Natural killer cell (primary cell): ENCODE results near the gene FZR1. TPM values are rescaled to one million over a fixed set of nuclear protein-coding genes. Genes with fewer than 3 reads are reported as not detected.

Experiments
- ATAC-seq, 3 donors: fragments of 150-1000 bp in 2 of 3; fragments of 200-7000 bp in 1 of 3; cut with Tn5 transposase; 1 replicate in 1 of 3; 2 replicates in 2 of 3; pipeline ENCODE4 v1.10.0; 2021; ENCODE audit warnings: mild to moderate bottlenecking in 2 of 3, moderate library complexity in 2 of 3
- DNase-seq, 2 donors: peaks; one replicate each; pipeline versions ENCODE4 v3.0.0 to v3.0.0-alpha.2; 2013 to 2021; ENCODE audit warnings: mixed read lengths in 1 of 2
- H3K27ac ChIP-seq: one replicate; pipeline ENCODE4 v1.5.1; 2013; ENCODE audit warnings: mild to moderate bottlenecking, low read length
- H3K27me3 ChIP-seq: one replicate; pipeline ENCODE4 v1.6.1; 2013; ENCODE audit warnings: low read length; ENCODE audit not compliant: control insufficient read depth, insufficient read depth
- H3K36me3 ChIP-seq: one replicate; pipeline ENCODE4 v1.6.1; 2013; ENCODE audit warnings: low read length; ENCODE audit not compliant: control insufficient read depth, insufficient read depth
- H3K4me1 ChIP-seq: one replicate; pipeline ENCODE4 v1.6.1; 2013; ENCODE audit warnings: low read length; ENCODE audit not compliant: control insufficient read depth, insufficient read depth
- H3K4me3 ChIP-seq: one replicate; pipeline ENCODE4 v1.5.1; 2013; ENCODE audit warnings: low read length
- H3K9me3 ChIP-seq: one replicate; pipeline ENCODE4 v1.6.1; 2013; ENCODE audit warnings: low read length; ENCODE audit not compliant: control insufficient read depth, insufficient read depth
- H3K27ac Mint-ChIP-seq, 2 donors: one replicate each; pipeline ENCODE4 v1.8.0; 2022; ENCODE audit warnings: mild to moderate bottlenecking in 2 of 2, mixed read lengths in 2 of 2, moderate library complexity in 1 of 2
- H3K27me3 Mint-ChIP-seq, 2 donors: one replicate each; pipeline ENCODE4 v1.8.0; 2022; ENCODE audit warnings: low read depth in 2 of 2, mixed read lengths in 2 of 2
- H3K36me3 Mint-ChIP-seq: one replicate; pipeline ENCODE4 v1.8.0; 2022; ENCODE audit warnings: mixed read lengths
- H3K4me1 Mint-ChIP-seq, 2 donors: one replicate each; pipeline ENCODE4 v1.8.0; 2022; ENCODE audit warnings: mixed read lengths in 2 of 2
- H3K4me3 Mint-ChIP-seq: one replicate; pipeline ENCODE4 v1.8.0; 2022; ENCODE audit warnings: mild to moderate bottlenecking, moderate library complexity, mixed read lengths
- H3K9me3 Mint-ChIP-seq, 2 donors: one replicate each; pipeline ENCODE4 v1.8.0; 2022; ENCODE audit warnings: mixed read lengths in 2 of 2
- WGBS: methylation state at CpG from one replicate; pipeline ENCODE4 v1.1.7; 2013; ENCODE audit warnings: missing lambda C conversion rate; ENCODE audit not compliant: insufficient coverage; 5-methylcytosine and 5-hydroxymethylcytosine counted together
- intact Hi-C: fragments of 100-400 bp; cut with micrococcal nuclease; formaldehyde crosslinking; loops from one replicate; pipeline ENCODE4 v1.14.2; 2022
- total RNA-seq, 4 donors: library from RNA; stranded (reverse); fragments of 120-200 nt in 1 of 4; gene quantifications; one replicate each; pipeline versions ENCODE4 v1.2.3 to v1.2.4, GENCODE V29; 2013 to 2022
- TF ChIP-seq, protein P1 (sequence below): fragments of 200-600 bp; IDR thresholded peaks from one replicate; pipeline ENCODE4 v1.8.0; 2022; ENCODE audit warnings: antibody characterized with exemption

The FZR1 gene
- total RNA-seq, 3 donors from 2014 or later (not counting 1 experiment from before 2014, with no cell fraction given) = 89.1 to 98.3 (median 91.4) TPM

- Mint-ChIP-seq H3K27me3 (no peaks in the 10 kb centered on the region), H3K9me3 (no peaks in the 10 kb centered on the region), H3K27ac (no peak overlapping the region), H3K36me3 (no peaks in the 10 kb centered on the region), H3K4me3 (no peak overlapping the region), H3K4me1 (no peaks in the 10 kb centered on the region)
- H3K9me3 ChIP-seq = peaks cover 3% of the 10 kb centered on the region
- no peaks in the 10 kb centered on the region for H3K36me3 ChIP-seq
- no peak overlapping the region for H3K4me3 ChIP-seq
- no peak overlapping the region for H3K27ac ChIP-seq
- intact Hi-C loops = no loop called here
- TF ChIP-seq, protein P1, sequence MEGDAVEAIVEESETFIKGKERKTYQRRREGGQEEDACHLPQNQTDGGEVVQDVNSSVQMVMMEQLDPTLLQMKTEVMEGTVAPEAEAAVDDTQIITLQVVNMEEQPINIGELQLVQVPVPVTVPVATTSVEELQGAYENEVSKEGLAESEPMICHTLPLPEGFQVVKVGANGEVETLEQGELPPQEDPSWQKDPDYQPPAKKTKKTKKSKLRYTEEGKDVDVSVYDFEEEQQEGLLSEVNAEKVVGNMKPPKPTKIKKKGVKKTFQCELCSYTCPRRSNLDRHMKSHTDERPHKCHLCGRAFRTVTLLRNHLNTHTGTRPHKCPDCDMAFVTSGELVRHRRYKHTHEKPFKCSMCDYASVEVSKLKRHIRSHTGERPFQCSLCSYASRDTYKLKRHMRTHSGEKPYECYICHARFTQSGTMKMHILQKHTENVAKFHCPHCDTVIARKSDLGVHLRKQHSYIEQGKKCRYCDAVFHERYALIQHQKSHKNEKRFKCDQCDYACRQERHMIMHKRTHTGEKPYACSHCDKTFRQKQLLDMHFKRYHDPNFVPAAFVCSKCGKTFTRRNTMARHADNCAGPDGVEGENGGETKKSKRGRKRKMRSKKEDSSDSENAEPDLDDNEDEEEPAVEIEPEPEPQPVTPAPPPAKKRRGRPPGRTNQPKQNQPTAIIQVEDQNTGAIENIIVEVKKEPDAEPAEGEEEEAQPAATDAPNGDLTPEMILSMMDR = no peak
- 69% methylated on average over 14 of the region's 14 CpGs for WGBS
- no peak for DNase-seq
- no peaks in the 10 kb centered on the region for H3K27me3 ChIP-seq
- ATAC-seq = no peak
- H3K4me1 ChIP-seq = no peaks in the 10 kb centered on the region
These were observed 36.2 kb upstream of the FZR1 start for GRCh38 chr19:3469638-3470499.

DNA sequence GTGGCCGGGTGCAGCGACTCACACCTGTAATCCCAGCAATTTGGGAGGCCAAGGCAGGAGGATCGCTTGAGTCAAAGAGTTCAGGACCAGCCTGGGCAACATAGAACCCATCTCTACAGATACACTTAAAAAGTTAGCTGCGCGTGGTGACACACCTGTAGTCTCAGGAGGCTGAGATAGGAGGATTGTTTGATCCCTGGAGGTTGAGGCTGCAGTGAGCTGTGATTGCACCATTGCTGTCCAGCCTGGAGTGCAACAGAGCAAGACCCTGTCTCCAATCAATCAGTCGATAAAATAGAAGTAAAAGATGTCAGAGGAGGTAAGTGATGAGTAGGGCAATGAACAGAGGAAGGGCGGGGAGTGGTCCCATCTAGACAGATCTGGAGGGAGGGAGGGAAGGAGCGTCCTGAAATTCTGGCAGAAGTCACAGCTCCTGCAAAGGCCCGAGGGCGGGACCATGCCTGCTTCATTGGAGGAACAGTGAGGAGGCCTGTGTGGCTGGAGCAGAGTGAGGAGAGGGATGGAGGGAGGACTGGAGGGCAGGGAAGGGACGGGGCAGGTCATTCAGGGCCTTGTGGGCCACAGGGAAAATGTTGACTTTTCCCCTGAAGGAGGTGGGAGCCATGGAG, 35.5 kb upstream of the FZR1 start:
- 84% methylated on average over 11 of the region's 11 CpGs for WGBS
- no peaks in the 10 kb centered on the region for H3K4me1 ChIP-seq
- no peak overlapping the region for H3K27ac Mint-ChIP-seq
- H3K27me3 ChIP-seq = no peaks in the 10 kb centered on the region
- no peaks in the 10 kb centered on the region for H3K36me3 Mint-ChIP-seq
- peaks cover 3% of the 10 kb centered on the region for H3K9me3 ChIP-seq
- no peaks in the 10 kb centered on the region for H3K27me3 Mint-ChIP-seq
- ATAC-seq (no peak), DNase-seq (no peak)
- no peaks in the 10 kb centered on the region for H3K36me3 ChIP-seq
- H3K4me3 Mint-ChIP-seq = no peak overlapping the region
- TF ChIP-seq, protein P1 = no peak
- no peaks in the 10 kb centered on the region for H3K4me1 Mint-ChIP-seq
- H3K4me3 ChIP-seq = no peak overlapping the region
- H3K27ac ChIP-seq = no peak overlapping the region
- H3K9me3 Mint-ChIP-seq = no peaks in the 10 kb centered on the region
- intact Hi-C loops = no loop called here

DNA sequence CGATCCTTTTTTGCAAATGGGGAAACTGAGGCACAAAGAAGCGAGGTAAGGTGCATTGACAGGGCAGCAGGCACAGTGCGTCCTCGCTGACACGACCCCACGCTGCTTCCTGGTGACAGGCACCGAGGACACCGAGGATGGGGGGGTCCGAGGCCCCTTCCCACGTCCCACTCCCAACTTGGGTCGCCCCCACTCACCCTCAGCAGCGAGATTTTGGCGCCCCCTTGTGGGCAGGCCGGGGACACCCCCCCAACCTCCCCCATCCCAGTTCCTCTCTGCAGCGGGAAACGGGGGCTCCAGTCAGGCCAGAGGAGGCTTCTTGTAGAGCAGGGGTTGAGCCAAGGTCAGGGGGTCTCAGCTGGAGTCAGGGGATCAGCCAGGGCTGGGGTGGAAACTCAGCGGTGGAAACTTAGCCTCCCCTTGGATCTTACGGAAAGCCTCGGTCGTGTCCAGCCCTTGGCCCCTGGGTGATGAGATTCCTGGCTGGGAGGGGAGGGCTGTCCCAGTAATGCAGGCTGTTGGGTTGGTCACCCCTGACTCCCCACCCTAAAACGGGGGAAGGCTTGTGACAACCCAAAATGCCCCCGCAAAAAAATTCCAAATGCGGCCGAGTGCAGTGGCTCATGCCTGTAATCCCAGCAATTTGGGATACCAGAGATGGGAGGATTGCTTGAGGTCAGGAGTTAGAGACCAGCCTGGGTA, 34.0 kb upstream of the FZR1 start:
- no peaks in the 10 kb centered on the region for H3K27me3 Mint-ChIP-seq
- TF ChIP-seq, protein P1 = peak; percentile 54
- no peaks in the 10 kb centered on the region for H3K36me3 Mint-ChIP-seq
- no peak overlapping the region for H3K4me3 Mint-ChIP-seq
- peak in 1 of 3 donors; percentile 42 for ATAC-seq
- H3K27me3 ChIP-seq = no peaks in the 10 kb centered on the region
- no peak overlapping the region for H3K27ac Mint-ChIP-seq
- no peaks in the 10 kb centered on the region for H3K4me1 ChIP-seq
- peak; percentile 30 to 61 for DNase-seq
- H3K4me1 Mint-ChIP-seq = no peaks in the 10 kb centered on the region
- WGBS = 49% methylated on average over 21 of the region's 24 CpGs
- H3K27ac ChIP-seq = no peak overlapping the region
- peaks cover 3% of the 10 kb centered on the region for H3K9me3 ChIP-seq
- intact Hi-C loops = no loop called here
- no peaks in the 10 kb centered on the region for H3K36me3 ChIP-seq
- no peaks in the 10 kb centered on the region for H3K9me3 Mint-ChIP-seq
- H3K4me3 ChIP-seq = no peak overlapping the region
